Ishikawa (cell line): ENCODE results near the gene LPCAT1.

Experiments used
- EGR1 ChIP-seq: IDR thresholded peaks from 2 replicates; pipeline ENCODE4 v1.6.1; 2012
- TAF1 ChIP-seq: IDR thresholded peaks from 2 replicates; pipeline ENCODE4 v1.6.1; 2012; ENCODE audit warnings: low read depth, mild to moderate bottlenecking
- TCF12 ChIP-seq: IDR thresholded peaks from 2 replicates; pipeline ENCODE4 v1.6.1; 2012; ENCODE audit warnings: low read depth
- TF ChIP-seq, protein P1 (sequence below): IDR thresholded peaks from 2 replicates; pipeline ENCODE4 v1.6.1; 2012; ENCODE audit warnings: low read depth, mild to moderate bottlenecking

- TF ChIP-seq TCF12, result no peak
- TF ChIP-seq EGR1, result no peak
- TF ChIP-seq TAF1, result no peak
- TF ChIP-seq, protein P1, sequence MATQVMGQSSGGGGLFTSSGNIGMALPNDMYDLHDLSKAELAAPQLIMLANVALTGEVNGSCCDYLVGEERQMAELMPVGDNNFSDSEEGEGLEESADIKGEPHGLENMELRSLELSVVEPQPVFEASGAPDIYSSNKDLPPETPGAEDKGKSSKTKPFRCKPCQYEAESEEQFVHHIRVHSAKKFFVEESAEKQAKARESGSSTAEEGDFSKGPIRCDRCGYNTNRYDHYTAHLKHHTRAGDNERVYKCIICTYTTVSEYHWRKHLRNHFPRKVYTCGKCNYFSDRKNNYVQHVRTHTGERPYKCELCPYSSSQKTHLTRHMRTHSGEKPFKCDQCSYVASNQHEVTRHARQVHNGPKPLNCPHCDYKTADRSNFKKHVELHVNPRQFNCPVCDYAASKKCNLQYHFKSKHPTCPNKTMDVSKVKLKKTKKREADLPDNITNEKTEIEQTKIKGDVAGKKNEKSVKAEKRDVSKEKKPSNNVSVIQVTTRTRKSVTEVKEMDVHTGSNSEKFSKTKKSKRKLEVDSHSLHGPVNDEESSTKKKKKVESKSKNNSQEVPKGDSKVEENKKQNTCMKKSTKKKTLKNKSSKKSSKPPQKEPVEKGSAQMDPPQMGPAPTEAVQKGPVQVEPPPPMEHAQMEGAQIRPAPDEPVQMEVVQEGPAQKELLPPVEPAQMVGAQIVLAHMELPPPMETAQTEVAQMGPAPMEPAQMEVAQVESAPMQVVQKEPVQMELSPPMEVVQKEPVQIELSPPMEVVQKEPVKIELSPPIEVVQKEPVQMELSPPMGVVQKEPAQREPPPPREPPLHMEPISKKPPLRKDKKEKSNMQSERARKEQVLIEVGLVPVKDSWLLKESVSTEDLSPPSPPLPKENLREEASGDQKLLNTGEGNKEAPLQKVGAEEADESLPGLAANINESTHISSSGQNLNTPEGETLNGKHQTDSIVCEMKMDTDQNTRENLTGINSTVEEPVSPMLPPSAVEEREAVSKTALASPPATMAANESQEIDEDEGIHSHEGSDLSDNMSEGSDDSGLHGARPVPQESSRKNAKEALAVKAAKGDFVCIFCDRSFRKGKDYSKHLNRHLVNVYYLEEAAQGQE, result no peak
Measured at GRCh38 chr5:1417586-1418225, 106.1 kb downstream of the LPCAT1 start.
